ENCODE measurements around the gene CNGA4. TPM values are rescaled to one million over a fixed set of nuclear protein-coding genes. Genes with fewer than 3 reads are reported as not detected.

CNGA4 gene
- total and polyA plus RNA-seq, 2 of the 13 experiments (the other 11 are each of a cell fraction or from before 2014, with no cell fraction given): 0.03 TPM; not detected in 1

- 0 out of 2 replicates have a peak, but pooled peaks have one; percentile 23 for TF ChIP-seq PAXIP1 (CRISPR knock-in tag; conservative IDR thresholded peaks at IDR 0.05)
- TF ChIP-seq RARA (CRISPR knock-in tag; IDR thresholded peaks at IDR 0.05): 0 out of 2 replicates have a peak, but pooled peaks have one; percentile 10
- peak; percentile 50 for TF ChIP-seq SAP130 (CRISPR knock-in tag; IDR thresholded peaks at IDR 0.05; ENCODE audit: low read depth)
- TF ChIP-seq ELF3 (CRISPR knock-in tag; IDR thresholded peaks at IDR 0.05): peak; percentile 41; the same call in 1 of the 2 replicates
- 0 out of 2 replicates have a peak, but pooled peaks have one; percentile 26 for TF ChIP-seq NCOR1 (IDR thresholded peaks at IDR 0.05; ENCODE audit: borderline replicate concordance, low read length)
- TF ChIP-seq ZNF281 (CRISPR knock-in tag; IDR thresholded peaks at IDR 0.05; ENCODE audit: borderline replicate concordance): peak; percentile 35; the same call in 1 of the 2 replicates
- no peak for TF ChIP-seq GABPA (IDR thresholded peaks at IDR 0.05; ENCODE audit: low read depth, low read length)
- TF ChIP-seq GABPA (CRISPR knock-in tag; IDR thresholded peaks at IDR 0.05; ENCODE audit: low read depth): peak; percentile 57
Measured at GRCh38 chr11:6229911-6230310, 9.0 kb upstream of the CNGA4 start (continued).
